Left kidney (tissue), 2 donors: Measurements from ENCODE around the gene PPARG. TPM values are rescaled to one million over a fixed set of nuclear protein-coding genes. Genes with fewer than 3 reads are reported as not detected.
"Not testable (repeated sequence)": the region's sequence is repeated elsewhere in the genome, so short reads cannot be mapped to it uniquely, and the experiment has no call there.

Source experiments
- DNase-seq: peaks from one replicate; pipeline ENCODE4 v3.0.0-alpha.2; 2013
- polyA plus RNA-seq: library from polyadenylated mRNA; unstranded; fragments of 120-200 nt; gene quantifications from one replicate; pipeline ENCODE4 v1.2.1, GENCODE V29; 2013; ENCODE audit not compliant: insufficient read length

PPARG gene
- polyA plus RNA-seq, 1 donor = 28.5 TPM

- DNase-seq = not testable (repeated sequence)
These were observed 12.0 kb upstream of the PPARG start for GRCh38 chr3:12276827-12277226.

DNA sequence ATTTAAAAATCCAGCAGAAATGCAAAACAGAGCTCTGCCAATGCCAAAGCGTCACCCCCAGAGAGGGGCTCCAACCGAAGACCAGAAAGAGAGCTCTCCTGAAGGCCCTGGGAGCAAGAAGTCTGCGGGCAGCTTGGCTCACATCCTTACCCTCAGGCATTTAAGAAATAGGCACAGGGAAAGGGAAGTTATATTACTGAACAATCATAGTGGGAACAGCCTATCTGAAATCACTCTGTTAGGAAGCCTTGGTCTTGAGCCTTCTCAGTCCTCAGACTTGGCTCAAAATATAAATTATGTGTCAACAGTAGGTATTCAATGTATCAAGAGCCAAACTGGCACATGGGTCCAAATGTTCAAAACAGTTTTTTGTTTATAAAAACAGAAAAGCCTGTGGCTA, 10.3 kb upstream of the PPARG start:
- no peak for DNase-seq

DNA sequence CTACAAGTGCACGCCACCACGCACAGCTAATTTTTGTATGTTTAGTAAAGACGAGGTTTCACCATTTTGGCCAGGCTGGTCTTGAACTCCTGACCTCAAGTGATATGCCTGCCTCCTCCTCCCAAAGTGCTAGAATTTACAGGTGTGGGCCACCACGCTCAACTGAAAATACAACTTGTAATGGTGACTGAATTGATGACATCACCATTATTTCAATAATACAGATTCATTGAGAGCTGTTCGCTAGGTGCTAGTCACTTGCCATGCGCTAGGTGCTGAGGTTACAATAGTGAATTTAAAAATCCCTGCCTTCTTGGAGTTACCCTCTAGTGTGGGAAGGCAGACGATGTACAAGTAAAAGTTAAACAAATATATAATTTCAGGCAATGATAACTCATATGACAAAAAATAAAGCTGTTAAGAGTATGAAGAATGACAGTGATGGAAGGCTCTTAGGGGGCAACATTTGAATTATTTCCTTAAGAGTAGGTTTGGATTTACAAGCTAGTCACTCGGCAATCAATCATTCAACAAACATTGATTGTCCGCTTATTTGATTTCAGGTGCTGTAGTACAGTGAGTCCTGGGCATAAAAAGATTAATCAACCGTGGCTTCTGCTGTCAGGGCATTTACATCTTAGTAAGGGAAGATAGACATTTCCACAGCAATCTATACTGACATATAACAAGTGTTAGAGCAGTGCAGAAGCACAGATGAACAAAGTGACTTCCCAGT, 9.1 kb upstream of the PPARG start:
- DNase-seq = no peak

- DNase-seq = no peak
These were observed 8.5 kb upstream of the PPARG start for GRCh38 chr3:12280357-12280806.

- DNase-seq = no peak
These were observed 4.3 kb upstream of the PPARG start for GRCh38 chr3:12284591-12284990.

GRCh38 chr3:12285003-12285555, 3.8 kb upstream of the PPARG start:
- no peak for DNase-seq

DNA sequence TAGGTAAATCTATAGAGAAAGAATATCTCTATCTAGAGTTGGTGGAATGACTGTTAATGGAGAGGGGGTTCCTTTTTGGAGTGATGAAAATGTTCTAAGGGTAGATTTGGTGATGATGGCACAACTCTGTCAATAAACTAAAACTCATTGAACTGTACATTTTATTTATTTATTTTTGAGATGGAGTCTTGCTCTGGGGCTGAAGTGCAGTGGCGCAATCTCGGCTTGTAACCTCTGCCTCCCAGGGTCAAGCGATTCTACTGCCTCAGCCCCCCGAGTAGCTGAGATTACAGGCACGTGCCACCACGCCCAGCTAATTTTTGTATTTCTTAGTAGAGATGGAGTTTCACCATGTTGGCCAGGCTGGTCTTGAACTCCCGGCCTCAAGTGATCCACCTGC, 3.1 kb upstream of the PPARG start:
- DNase-seq = not testable (repeated sequence)

- DNase-seq = no peak
These were observed 2.4 kb upstream of the PPARG start for GRCh38 chr3:12286504-12286903.

DNA sequence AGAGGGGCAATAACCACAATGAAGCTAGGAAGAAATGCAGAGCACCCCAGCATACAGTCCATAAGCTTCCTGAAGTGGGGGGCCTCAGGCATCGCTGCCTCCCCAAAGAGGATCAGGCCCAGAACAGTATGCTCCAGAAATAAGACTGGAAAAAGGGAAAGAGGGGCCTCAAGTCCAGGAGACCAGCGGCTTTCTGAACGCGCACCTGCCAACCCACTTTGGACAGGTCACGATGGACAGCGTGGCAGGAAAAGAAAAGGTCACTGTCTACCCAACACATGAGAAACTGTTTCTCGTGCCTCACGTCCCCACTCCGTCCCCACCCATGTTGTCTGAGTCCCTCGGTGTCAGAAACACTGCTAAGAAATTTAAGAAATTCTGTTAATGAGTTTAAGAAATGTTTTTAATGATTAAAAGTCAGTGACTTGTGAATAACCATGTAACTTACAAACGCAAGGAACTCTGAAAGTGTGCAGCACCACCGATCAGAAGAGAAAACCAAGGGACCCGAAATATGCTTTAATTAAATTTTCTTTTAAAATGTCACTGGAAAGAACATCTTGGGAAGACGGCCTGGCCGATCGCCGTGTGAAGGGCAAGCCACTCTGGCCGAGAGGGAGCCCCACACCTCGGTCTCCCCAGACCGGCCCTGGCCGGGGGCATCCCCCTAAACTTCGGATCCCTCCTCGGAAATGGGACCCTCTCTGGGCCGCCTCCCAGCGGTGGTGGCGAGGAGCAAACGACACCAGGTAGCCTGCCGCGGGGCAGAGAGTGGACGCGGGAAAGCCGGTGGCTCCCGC, 1.7 kb upstream of the PPARG start:
- no peak for DNase-seq

DNA sequence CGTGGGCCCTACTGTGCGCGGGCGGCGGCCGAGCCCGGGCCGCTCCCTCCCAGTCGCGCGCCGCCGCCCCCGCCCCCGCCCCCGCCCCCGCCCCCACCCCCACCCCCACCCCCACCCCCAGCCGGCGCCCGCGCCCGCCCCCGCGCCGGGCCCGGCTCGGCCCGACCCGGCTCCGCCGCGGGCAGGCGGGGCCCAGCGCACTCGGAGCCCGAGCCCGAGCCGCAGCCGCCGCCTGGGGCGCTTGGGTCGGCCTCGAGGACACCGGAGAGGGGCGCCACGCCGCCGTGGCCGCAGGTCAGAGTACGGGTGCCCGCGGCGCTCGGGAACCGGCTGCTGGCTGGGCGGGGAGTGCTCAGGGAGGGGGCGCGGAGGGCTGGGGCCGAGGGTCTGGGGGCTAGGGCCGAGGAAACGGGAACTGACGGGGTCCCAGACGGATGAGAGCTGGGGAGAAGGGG, 1.1 kb upstream of the PPARG start:
- DNase-seq = peak; percentile 40

DNA sequence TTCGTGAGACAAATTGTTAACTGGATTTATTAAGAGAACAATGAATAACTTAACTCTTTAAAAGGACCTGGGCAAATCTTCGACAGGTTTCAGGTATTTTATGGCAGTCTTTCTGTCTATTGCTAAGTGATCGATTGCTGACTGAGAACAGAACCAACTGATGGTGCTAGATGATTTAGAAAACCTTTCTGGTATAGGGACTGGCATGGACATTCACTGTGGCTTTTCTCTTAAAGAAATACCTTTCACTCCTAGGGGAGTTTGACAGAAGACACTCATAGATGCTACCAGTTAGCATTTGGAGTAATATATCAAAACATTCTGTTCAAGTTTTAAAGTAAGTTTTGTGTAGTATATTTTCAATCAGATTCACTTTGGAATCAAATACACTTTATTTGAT, 654 bp downstream of the PPARG start:
- no peak for DNase-seq

GRCh38 chr3:12292770-12293169, 3.9 kb downstream of the PPARG start:
- DNase-seq = no peak

DNA sequence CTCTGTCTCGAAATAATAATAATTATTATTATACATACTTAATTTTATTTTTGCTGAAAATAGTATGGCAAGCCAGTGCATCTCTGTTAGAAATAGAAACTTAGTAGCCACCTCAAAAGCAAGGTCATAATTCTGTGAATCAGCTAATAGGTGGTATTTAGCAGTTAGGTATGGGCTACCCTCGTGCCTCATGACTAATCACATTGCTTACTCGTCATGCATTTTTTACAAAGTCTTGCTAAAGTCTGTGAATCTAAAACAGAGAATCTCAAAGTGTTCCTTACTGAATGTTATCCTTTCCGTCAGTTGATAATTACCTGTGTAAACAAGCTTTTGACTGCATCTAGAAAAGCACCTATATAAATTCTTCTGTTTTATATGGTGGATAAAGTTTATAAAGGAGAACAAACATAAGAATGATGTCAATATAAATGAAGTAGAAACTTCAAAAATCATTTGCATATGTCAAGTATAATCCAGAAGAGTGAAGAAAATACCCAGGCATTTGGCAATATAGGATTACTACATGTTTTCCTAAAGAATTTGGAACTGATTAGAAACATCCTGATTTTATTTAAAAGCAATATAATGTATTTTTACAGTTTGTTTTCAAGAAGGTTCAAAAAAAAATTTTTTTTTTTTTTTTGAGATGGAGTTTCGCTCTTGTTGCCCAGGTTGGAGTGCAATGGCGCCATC, 6.2 kb downstream of the PPARG start:
- no peak for DNase-seq

DNA sequence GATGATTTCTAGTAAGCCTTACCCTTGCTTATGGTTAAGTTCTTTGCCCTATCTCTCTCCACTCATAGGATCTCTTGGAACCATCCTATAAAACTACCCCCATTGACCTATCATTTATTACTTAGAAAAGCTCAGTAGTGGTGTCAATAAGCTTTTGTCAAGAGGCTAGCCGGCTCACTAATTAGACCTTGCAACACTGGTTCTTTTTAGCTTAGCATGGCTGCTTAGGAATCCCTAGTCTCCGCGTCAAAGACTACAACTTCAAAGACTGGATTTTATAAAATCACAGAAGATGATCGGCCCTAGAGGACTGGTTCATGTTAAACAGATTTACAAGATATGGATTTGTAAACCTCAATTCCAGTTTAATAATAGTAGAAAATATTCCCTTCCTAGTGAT, 7.6 kb downstream of the PPARG start:
- DNase-seq = no peak

DNA sequence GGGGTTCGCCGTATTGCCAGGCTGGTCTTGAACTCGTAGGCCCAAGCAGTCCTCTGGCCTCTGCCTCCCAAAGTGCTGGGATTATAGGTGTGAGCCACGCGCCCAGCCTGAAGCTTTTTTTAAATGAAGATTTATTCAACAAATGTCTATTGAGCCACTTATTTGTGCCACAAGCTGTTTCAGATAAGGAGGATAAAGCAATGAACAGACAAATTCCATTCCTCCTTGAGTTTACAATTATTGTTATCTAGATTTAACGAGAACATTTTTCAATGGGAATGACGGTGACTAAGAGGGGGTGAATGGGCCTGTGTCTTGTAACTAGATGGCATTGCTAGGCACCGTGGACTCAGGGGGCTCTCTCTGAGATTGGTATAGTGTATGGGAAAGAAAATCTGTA, 10.2 kb downstream of the PPARG start:
- no peak for DNase-seq

DNA sequence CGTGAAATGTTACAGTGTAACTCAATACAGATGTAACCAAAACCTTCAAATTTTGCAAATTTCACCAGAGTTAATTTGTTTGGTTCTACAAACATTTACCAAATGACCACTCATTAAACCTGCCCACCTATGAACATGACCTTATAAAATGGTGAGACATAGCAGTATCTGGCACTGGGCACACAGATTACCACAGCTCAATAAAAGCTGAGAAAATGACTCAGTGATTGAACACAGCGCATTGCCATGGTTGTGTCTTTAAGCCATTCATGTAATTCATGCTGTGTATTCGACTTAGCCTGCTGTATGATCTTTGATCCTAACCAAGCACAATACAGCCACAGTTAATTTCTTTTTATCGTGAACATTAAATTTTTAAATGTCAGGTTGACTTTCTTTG, 11.3 kb downstream of the PPARG start:
- DNase-seq = no peak

- no peak for DNase-seq
These were observed 12.2 kb downstream of the PPARG start for GRCh38 chr3:12301031-12301430.

GRCh38 chr3:12301513-12301912, 12.6 kb downstream of the PPARG start:
- no peak for DNase-seq

DNA sequence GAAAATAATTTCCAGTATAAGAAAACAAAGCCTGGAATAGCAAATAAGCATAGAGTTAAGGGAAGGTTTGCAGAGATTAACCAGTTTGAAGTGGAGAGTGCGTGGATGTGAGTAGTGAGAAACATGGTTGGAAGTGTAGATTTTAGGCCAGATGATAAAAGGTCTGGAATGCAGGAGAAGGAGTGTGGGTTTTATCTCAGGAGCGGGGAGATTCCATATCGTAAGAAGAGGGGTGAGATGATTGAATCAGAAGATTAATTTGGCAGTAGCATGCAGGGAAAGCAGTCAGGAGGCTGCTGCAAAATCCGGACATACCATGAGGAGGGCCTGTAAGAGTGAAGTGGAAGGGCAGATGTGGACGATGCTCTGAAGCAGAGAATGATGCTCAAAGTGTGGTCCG, 13.7 kb downstream of the PPARG start:
- no peak for DNase-seq

DNA sequence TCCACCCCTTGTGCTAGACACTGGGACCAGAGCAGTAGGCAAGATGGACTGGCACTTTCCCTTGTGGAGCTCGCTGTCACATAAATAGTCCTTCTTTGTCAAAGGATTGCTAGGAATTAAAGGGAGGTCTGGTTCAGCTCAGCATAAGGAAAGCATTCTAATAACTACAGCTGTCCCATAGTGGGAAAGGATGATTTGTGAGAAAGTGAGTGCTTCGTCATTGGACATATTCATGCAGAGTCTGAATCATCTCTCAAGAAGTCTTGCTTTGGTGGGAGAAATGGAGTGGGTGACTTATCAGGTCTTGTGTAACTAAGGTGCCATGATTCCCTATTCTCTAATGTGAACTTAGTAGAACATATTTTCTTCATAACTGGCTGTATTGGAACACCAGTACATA, 14.7 kb downstream of the PPARG start:
- no peak for DNase-seq

DNA sequence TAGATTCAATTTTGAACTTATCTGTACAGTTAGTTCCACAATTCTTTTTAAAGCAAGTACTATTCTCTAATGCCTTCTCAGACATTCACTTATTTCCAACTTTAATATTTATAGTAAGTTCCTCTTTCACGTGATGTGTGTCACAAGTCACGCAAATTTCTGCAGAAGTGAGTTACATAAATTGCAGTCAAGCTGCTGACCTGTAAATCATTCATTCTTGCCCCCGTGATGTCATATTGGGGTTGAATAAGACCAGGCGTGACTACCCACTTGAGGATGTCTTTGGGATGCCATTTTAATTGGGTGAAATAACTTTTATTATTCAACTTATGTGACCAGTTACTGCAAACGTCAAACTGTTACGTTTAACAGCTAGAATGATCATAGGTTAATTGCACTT, 15.1 kb downstream of the PPARG start:
- DNase-seq = no peak

DNA sequence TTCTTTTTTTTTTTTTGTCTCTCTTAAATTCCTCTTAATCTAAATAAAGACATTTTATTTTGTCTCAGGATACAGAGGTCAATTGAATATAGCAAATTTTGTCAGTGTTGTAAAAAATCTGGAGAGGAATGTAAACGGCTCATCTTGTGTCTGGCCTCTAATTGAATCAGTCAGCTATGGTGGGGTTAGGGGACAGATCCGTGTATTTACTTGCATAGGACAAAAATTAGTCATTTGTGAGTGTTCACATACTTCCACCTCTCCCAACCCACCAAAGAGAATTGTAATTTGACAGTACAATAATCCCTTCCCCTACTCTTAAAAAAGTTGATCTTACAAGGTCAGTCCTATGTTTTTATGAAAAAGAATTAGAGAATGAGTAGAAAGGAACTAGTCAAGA, 18.3 kb downstream of the PPARG start:
- DNase-seq = no peak

GRCh38 chr3:12308517-12308916, 19.6 kb downstream of the PPARG start:
- DNase-seq = no peak
